ENCODE measurements around the gene AGBL4.

Gene AGBL4

GRCh38 chr1:48560577-48560976 is 1463.2 kb downstream of the AGBL4 start:
- in situ Hi-C loops (cut with HindIII; ENCODE audit: low pct_unique_long_range_greater_than_20kb, low sequenced_read_pairs), result no loop called here
- no peak for DNase-seq (ENCODE audit: low read depth in 1 of 2, low spot score in 1 of 2)
- TF ChIP-seq JUND (IDR thresholded peaks at IDR 0.05; ENCODE audit: low read depth), result no peak

GRCh38 chr1:48560116-48560515 is 1463.6 kb downstream of the AGBL4 start:
- in situ Hi-C loops (cut with HindIII; ENCODE audit: low pct_unique_long_range_greater_than_20kb, low sequenced_read_pairs), result no loop called here
- TF ChIP-seq JUND (IDR thresholded peaks at IDR 0.05; ENCODE audit: low read depth), result no peak
- DNase-seq (ENCODE audit: low read depth in 1 of 2, low spot score in 1 of 2), result no peak

GRCh38 chr1:48558366-48558765 is 1465.4 kb downstream of the AGBL4 start:
- in situ Hi-C loops (cut with HindIII; ENCODE audit: low pct_unique_long_range_greater_than_20kb, low sequenced_read_pairs), result no loop called here
- no peak for TF ChIP-seq JUND (IDR thresholded peaks at IDR 0.05; ENCODE audit: low read depth)
- no peak for DNase-seq (ENCODE audit: low read depth in 1 of 2, low spot score in 1 of 2)

GRCh38 chr1:48556186-48556850 is 1467.4 kb downstream of the AGBL4 start:
- in situ Hi-C loops (cut with HindIII; ENCODE audit: low pct_unique_long_range_greater_than_20kb, low sequenced_read_pairs), result no loop called here
- DNase-seq (ENCODE audit: low read depth in 1 of 2, low spot score in 1 of 2), result no peak
- no peak for TF ChIP-seq JUND (IDR thresholded peaks at IDR 0.05; ENCODE audit: low read depth)

- in situ Hi-C loops (cut with HindIII; ENCODE audit: low pct_unique_long_range_greater_than_20kb, low sequenced_read_pairs), result no loop called here
- TF ChIP-seq JUND (IDR thresholded peaks at IDR 0.05; ENCODE audit: low read depth), result no peak
- DNase-seq (ENCODE audit: low read depth in 1 of 2, low spot score in 1 of 2), result no peak
These were observed 1468.5 kb downstream of the AGBL4 start for GRCh38 chr1:48555271-48555670.

- in situ Hi-C loops (cut with HindIII; ENCODE audit: low pct_unique_long_range_greater_than_20kb, low sequenced_read_pairs), result no loop called here
- no peak for DNase-seq (ENCODE audit: low read depth in 1 of 2, low spot score in 1 of 2)
These were observed 1470.7 kb downstream of the AGBL4 start for GRCh38 chr1:48552903-48553606.

GRCh38 chr1:48552420-48552819 is 1471.3 kb downstream of the AGBL4 start:
- in situ Hi-C loops (cut with HindIII; ENCODE audit: low pct_unique_long_range_greater_than_20kb, low sequenced_read_pairs), result no loop called here
- peak in 1 of 2 experiments; percentile 29 for DNase-seq (ENCODE audit: low read depth in 1 of 2, low spot score in 1 of 2)
- TF ChIP-seq JUND (IDR thresholded peaks at IDR 0.05; ENCODE audit: low read depth), result no peak

More at GRCh38 chr1:48552903-48553606, 1470.7 kb downstream of the AGBL4 start:
- TF ChIP-seq JUND (IDR thresholded peaks at IDR 0.05; ENCODE audit: low read depth), result no peak

GRCh38 chr1:48548985-48549384 is 1474.8 kb downstream of the AGBL4 start:
- DNase-seq (ENCODE audit: low read depth in 1 of 2, low spot score in 1 of 2), result no peak
- in situ Hi-C loops (cut with HindIII; ENCODE audit: low pct_unique_long_range_greater_than_20kb, low sequenced_read_pairs), result no loop called here
- no peak for TF ChIP-seq JUND (IDR thresholded peaks at IDR 0.05; ENCODE audit: low read depth)

GRCh38 chr1:48547561-48548220 is 1476.1 kb downstream of the AGBL4 start:
- DNase-seq (ENCODE audit: low read depth in 1 of 2, low spot score in 1 of 2), result no peak
- no peak for TF ChIP-seq JUND (IDR thresholded peaks at IDR 0.05; ENCODE audit: low read depth)
- in situ Hi-C loops (cut with HindIII; ENCODE audit: low pct_unique_long_range_greater_than_20kb, low sequenced_read_pairs), result no loop called here

GRCh38 chr1:48543854-48544253 is 1479.9 kb downstream of the AGBL4 start:
- no peak for TF ChIP-seq JUND (IDR thresholded peaks at IDR 0.05; ENCODE audit: low read depth)
- no peak for DNase-seq (ENCODE audit: low read depth in 1 of 2, low spot score in 1 of 2)
- in situ Hi-C loops (cut with HindIII; ENCODE audit: low pct_unique_long_range_greater_than_20kb, low sequenced_read_pairs), result no loop called here

GRCh38 chr1:48540587-48540986 is 1483.2 kb downstream of the AGBL4 start:
- in situ Hi-C loops (cut with HindIII; ENCODE audit: low pct_unique_long_range_greater_than_20kb, low sequenced_read_pairs), result no loop called here
- no peak for DNase-seq (ENCODE audit: low read depth in 1 of 2, low spot score in 1 of 2)
- no peak for TF ChIP-seq JUND (IDR thresholded peaks at IDR 0.05; ENCODE audit: low read depth)

GRCh38 chr1:48536477-48536876 is 1487.3 kb downstream of the AGBL4 start:
- in situ Hi-C loops (cut with HindIII; ENCODE audit: low pct_unique_long_range_greater_than_20kb, low sequenced_read_pairs), result no loop called here
- TF ChIP-seq JUND (IDR thresholded peaks at IDR 0.05; ENCODE audit: low read depth), result no peak
- DNase-seq (ENCODE audit: low read depth in 1 of 2, low spot score in 1 of 2), result no peak

GRCh38 chr1:48532976-48533375 is 1490.8 kb downstream of the AGBL4 start:
- TF ChIP-seq JUND (IDR thresholded peaks at IDR 0.05; ENCODE audit: low read depth), result no peak
- in situ Hi-C loops (cut with HindIII; ENCODE audit: low pct_unique_long_range_greater_than_20kb, low sequenced_read_pairs), result no loop called here
- no peak for DNase-seq (ENCODE audit: low read depth in 1 of 2, low spot score in 1 of 2)

Data from T47D (cell line).